K562 (cell line): ENCODE data around the gene PPARGC1A.

Experiments
- KAT8 ChIP-seq: fragments of 450-650 bp; IDR thresholded peaks from 2 replicates; pipeline ENCODE4 v1.6.1; 2016; ENCODE audit warnings: low read depth, mild to moderate bottlenecking
- MTF1 ChIP-seq: fragments of 250-450 bp; sonication (Bioruptor Pico); IDR thresholded peaks from 2 replicates; pipeline ENCODE4 v1.9.0; 2021; ENCODE audit warnings: moderate library complexity, mild to moderate bottlenecking, inconsistent platforms, borderline replicate concordance
- PHF8 ChIP-seq: fragments of 200-600 bp; sonication (generic); IDR thresholded peaks from 2 replicates; pipeline ENCODE4 v1.6.1; 2012; ENCODE audit warnings: mixed run types, mild to moderate bottlenecking, inconsistent platforms, low read length, moderate library complexity, borderline replicate concordance
- POLR2AphosphoS5 ChIP-seq: IDR thresholded peaks from 2 replicates; pipeline ENCODE4 v1.6.1; 2011; ENCODE audit warnings: mild to moderate bottlenecking, low read depth, low read length, moderate library complexity; ENCODE audit not compliant: control insufficient read depth, insufficient read depth
- PURB ChIP-seq: sonication (generic); formaldehyde crosslinking; IDR thresholded peaks from 2 replicates; pipeline ENCODE4 v1.9.0; 2021; ENCODE audit warnings: low read depth, mild to moderate bottlenecking, missing genetic modification reagents
- REST ChIP-seq, 2 experiments: fragments of 450-650 bp; formaldehyde crosslinking in 1 of 2; IDR thresholded peaks; 2 replicates each; pipeline versions ENCODE4 v1.4.0 to v1.6.1; 2014 to 2020; ENCODE audit warnings: mild to moderate bottlenecking in 2 of 2, borderline replicate concordance in 1 of 2, low read depth in 1 of 2
- STAG1 ChIP-seq: sonication (generic); formaldehyde crosslinking; IDR thresholded peaks from 2 replicates; pipeline ENCODE4 v1.5.0; 2020; ENCODE audit warnings: missing genetic modification reagents, borderline replicate concordance
- TF ChIP-seq, protein P1 (sequence below), 2 experiments: fragments of 450-650 bp; IDR thresholded peaks; 2 replicates each; pipeline ENCODE4 v1.6.1; 2016; ENCODE audit warnings: mild to moderate bottlenecking in 2 of 2, borderline replicate concordance in 1 of 2, low read depth in 1 of 2, moderate library complexity in 1 of 2

GRCh38 chr4:23876418-23877089 is 13.3 kb downstream of the PPARGC1A start:
- TF ChIP-seq REST (IDR thresholded peaks at IDR 0.05; ENCODE audit: borderline replicate concordance) (no peak), REST (CRISPR knock-in tag; IDR thresholded peaks at IDR 0.05; ENCODE audit: low read depth) (no peak), POLR2AphosphoS5 (no peak), PURB (no peak), KAT8 (no peak), STAG1 (no peak), PHF8 (no peak), MTF1 (CRISPR knock-in tag) (no peak)
- TF ChIP-seq, protein P1, sequence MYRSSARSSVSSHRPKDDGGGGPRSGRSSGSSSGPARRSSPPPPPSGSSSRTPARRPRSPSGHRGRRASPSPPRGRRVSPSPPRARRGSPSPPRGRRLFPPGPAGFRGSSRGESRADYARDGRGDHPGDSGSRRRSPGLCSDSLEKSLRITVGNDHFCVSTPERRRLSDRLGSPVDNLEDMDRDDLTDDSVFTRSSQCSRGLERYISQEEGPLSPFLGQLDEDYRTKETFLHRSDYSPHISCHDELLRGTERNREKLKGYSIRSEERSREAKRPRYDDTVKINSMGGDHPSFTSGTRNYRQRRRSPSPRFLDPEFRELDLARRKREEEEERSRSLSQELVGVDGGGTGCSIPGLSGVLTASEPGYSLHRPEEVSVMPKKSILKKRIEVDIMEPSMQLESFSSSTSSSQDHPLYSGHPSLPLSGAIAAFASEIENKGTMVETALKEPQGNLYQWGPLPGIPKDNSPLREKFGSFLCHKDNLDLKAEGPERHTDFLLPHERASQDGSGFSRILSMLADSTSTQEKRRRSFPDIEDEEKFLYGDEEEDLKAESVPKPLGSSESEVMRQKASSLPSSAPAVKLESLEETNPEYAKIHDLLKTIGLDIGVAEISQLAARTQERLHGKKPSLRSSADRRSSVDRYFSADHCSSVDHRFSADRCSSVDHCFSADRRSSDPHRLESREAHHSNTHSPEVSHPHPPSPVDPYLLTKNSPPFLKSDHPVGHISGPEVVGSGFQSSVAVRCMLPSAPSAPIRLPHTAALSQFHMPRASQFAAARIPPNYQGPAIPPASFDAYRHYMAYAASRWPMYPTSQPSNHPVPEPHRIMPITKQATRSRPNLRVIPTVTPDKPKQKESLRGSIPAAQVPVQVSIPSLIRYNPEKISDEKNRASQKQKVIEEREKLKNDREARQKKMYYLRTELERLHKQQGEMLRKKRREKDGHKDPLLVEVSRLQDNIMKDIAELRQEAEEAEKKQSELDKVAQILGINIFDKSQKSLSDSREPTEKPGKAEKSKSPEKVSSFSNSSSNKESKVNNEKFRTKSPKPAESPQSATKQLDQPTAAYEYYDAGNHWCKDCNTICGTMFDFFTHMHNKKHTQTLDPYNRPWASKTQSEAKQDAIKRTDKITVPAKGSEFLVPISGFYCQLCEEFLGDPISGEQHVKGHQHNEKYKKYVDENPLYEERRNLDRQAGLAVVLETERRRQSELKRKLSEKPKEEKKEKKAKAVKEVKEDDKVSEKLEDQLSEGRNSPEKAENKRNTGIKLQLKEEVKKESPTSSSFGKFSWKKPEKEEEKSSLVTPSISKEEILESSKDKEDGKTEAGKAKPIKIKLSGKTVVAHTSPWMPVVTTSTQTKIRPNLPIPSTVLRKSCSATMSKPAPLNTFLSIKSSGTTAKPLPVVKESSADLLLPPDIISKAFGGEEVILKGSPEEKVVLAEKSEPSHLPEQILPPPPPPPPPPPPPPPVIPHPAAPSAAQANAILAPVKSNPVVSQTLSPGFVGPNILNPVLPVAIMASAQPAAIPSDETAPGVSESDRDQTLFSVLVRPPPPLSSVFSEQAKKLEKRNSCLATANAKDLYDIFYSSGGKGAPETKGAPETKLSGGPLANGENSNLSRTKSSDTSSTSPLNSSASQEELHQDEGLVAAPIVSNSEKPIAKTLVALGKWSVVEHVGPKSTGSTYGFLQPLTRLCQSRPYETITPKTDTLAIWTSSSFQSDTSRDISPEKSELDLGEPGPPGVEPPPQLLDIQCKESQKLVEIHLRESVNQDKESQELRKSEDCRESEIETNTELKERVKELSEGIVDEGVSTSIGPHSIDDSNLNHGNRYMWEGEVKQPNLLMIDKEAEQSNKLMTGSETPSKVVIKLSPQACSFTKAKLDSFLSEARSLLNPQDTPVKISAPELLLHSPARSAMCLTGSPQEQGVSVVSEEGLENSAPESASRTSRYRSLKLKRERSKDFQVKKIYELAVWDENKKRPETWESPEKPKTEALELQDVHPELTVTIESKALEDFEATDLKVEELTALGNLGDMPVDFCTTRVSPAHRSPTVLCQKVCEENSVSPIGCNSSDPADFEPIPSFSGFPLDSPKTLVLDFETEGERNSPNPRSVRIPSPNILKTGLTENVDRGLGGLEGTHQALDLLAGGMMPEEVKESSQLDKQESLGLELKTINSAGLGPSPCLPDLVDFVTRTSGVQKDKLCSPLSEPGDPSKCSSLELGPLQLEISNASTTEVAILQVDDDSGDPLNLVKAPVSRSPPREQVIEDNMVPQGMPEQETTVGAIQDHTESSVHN (IDR thresholded peaks at IDR 0.05; ENCODE audit: borderline replicate concordance in 1 of 2, low read depth in 1 of 2): no peak
